ENCODE data around the gene LIMK1.

Gene LIMK1

GRCh38 chr7:74051193-74051592 is 32.4 kb upstream of the LIMK1 start:
- TF ChIP-seq EZH2 (IDR thresholded peaks at IDR 0.05; ENCODE audit: borderline replicate concordance, low read length), result no peak
- TF ChIP-seq CTCF (IDR thresholded peaks at IDR 0.05; ENCODE audit: low read length), result no peak
- Histone ChIP-seq H3K9me3 (ENCODE audit: low read length) (no peaks in the 10 kb centered on the region), H2AFZ (ENCODE audit: low read length) (no peak overlapping the region), H3K4me3 (ENCODE audit: low read depth, low read length, poor library complexity, severe bottlenecking) (no peak overlapping the region), H3K36me3 (ENCODE audit: insufficient read depth, low read length) (no peaks in the 10 kb centered on the region), H4K20me1 (ENCODE audit: insufficient read depth, low read length) (no peaks in the 10 kb centered on the region), H3K27ac (ENCODE audit: low read depth, low read length, poor library complexity, severe bottlenecking) (no peak overlapping the region), H3F3A (ENCODE audit: insufficient read depth, low read length) (no peaks in the 10 kb centered on the region), H3K4me2 (ENCODE audit: low read length) (no peak overlapping the region), H3K27me3 (ENCODE audit: insufficient read depth, low read length) (no peaks in the 10 kb centered on the region), H3K9ac (ENCODE audit: low read length) (no peak overlapping the region), H3K4me1 (ENCODE audit: insufficient read depth, low read length, severe bottlenecking) (no peaks in the 10 kb centered on the region), H3K9me2 (ENCODE audit: low read depth, low read length) (no peaks in the 10 kb centered on the region), H3K79me2 (ENCODE audit: insufficient read depth, low read length) (no peaks in the 10 kb centered on the region)

- Histone ChIP-seq H3K9me2 (ENCODE audit: low read depth, low read length) (no peaks in the 10 kb centered on the region), H4K20me1 (ENCODE audit: insufficient read depth, low read length) (no peaks in the 10 kb centered on the region), H2AFZ (ENCODE audit: low read length) (no peak overlapping the region), H3K4me1 (ENCODE audit: insufficient read depth, low read length, severe bottlenecking) (no peaks in the 10 kb centered on the region), H3K27me3 (ENCODE audit: insufficient read depth, low read length) (no peaks in the 10 kb centered on the region), H3F3A (ENCODE audit: insufficient read depth, low read length) (no peaks in the 10 kb centered on the region), H3K36me3 (ENCODE audit: insufficient read depth, low read length) (no peaks in the 10 kb centered on the region), H3K4me3 (ENCODE audit: low read depth, low read length, poor library complexity, severe bottlenecking) (no peak overlapping the region), H3K27ac (ENCODE audit: low read depth, low read length, poor library complexity, severe bottlenecking) (no peak overlapping the region), H3K9me3 (ENCODE audit: low read length) (no peaks in the 10 kb centered on the region), H3K9ac (ENCODE audit: low read length) (no peak overlapping the region), H3K79me2 (ENCODE audit: insufficient read depth, low read length) (no peaks in the 10 kb centered on the region), H3K4me2 (ENCODE audit: low read length) (no peak overlapping the region)
- TF ChIP-seq EZH2 (IDR thresholded peaks at IDR 0.05; ENCODE audit: borderline replicate concordance, low read length) (no peak), CTCF (IDR thresholded peaks at IDR 0.05; ENCODE audit: low read length) (peak; percentile 41; the same call in 1 of the 2 replicates)
Measured at GRCh38 chr7:74051629-74052410, 31.8 kb upstream of the LIMK1 start.

GRCh38 chr7:74052628-74053027 is 31.0 kb upstream of the LIMK1 start:
- no peaks in the 10 kb centered on the region for H3K36me3 ChIP-seq (ENCODE audit: insufficient read depth, low read length)
- H2AFZ ChIP-seq (ENCODE audit: low read length), result no peak overlapping the region
- H3K4me1 ChIP-seq (ENCODE audit: insufficient read depth, low read length, severe bottlenecking), result no peaks in the 10 kb centered on the region
- TF ChIP-seq CTCF (IDR thresholded peaks at IDR 0.05; ENCODE audit: low read length) (no peak), EZH2 (IDR thresholded peaks at IDR 0.05; ENCODE audit: borderline replicate concordance, low read length) (no peak)
- no peak overlapping the region for H3K9ac ChIP-seq (ENCODE audit: low read length)
- no peaks in the 10 kb centered on the region; the same call in 1 of the 2 replicates for H3K27me3 ChIP-seq (ENCODE audit: insufficient read depth, low read length)
- H3F3A ChIP-seq (ENCODE audit: insufficient read depth, low read length), result no peaks in the 10 kb centered on the region
- H3K4me3 ChIP-seq (ENCODE audit: low read depth, low read length, poor library complexity, severe bottlenecking), result no peak overlapping the region
- H3K9me2 ChIP-seq (ENCODE audit: low read depth, low read length), result no peaks in the 10 kb centered on the region
- no peaks in the 10 kb centered on the region for H3K9me3 ChIP-seq (ENCODE audit: low read length)
- no peaks in the 10 kb centered on the region for H4K20me1 ChIP-seq (ENCODE audit: insufficient read depth, low read length)
- H3K27ac ChIP-seq (ENCODE audit: low read depth, low read length, poor library complexity, severe bottlenecking), result no peak overlapping the region
- H3K4me2 ChIP-seq (ENCODE audit: low read length), result no peak overlapping the region
- H3K79me2 ChIP-seq (ENCODE audit: insufficient read depth, low read length), result no peaks in the 10 kb centered on the region
